GM12878 (cell line): ENCODE results near the gene SLC29A2. TPM values are rescaled to one million over a fixed set of nuclear protein-coding genes. Genes with fewer than 3 reads are reported as not detected.

ENCODE experiments used
- ATAC-seq: fragments of 200-7000 bp; cut with Tn5 transposase; 3 replicates; pipeline ENCODE4 v1.9.1; 2020; ENCODE audit warnings: mild to moderate bottlenecking, moderate library complexity
- BruUV-seq: library from RNA; stranded (reverse); fragments of 400-500 nt; replicated peaks from 2 replicates; lab custom pipeline; 2021; lab: Mats Ljungman, UMichigan
- CTCF ChIA-PET: fragments of 300-600 bp; sonication (Branson Sonifier 250); formaldehyde crosslinking; extraction: SDS; loops from one replicate; lab custom pipeline; 2021; ENCODE audit warnings: inconsistent platforms; lab: Yijun Ruan, JAX
- POLR2A ChIA-PET: fragments of 350-600 bp; formaldehyde crosslinking; extraction: SDS; loops from one replicate; lab custom pipeline; 2021; ENCODE audit warnings: inconsistent platforms; lab: Charles Lee
- RAD21 ChIA-PET: fragments of 300-600 bp; sonication (Branson Sonifier 250); formaldehyde crosslinking; loops from one replicate; lab custom pipeline; 2023; ENCODE audit warnings: antibody characterized with exemption; ENCODE audit not compliant: unreplicated experiment; lab: Charles Lee
- SMC1A ChIA-PET: fragments of 300-600 bp; sonication (Branson Sonifier 250); formaldehyde crosslinking; loops from one replicate; lab custom pipeline; 2023; ENCODE audit not compliant: unreplicated experiment, uncharacterized antibody; lab: Charles Lee
- DNase-seq: peaks from one replicate; pipeline ENCODE4 v3.0.0-alpha.2; 2011; ENCODE audit warnings: low read depth, low spot score
- FAIRE-seq: peaks from 3 replicates; lab custom pipeline; 2011; peaks lifted over from hg19 to GRCh38; lab: Jason Lieb, UNC
- H2AFZ ChIP-seq: 2 replicates; pipeline ENCODE4 v1.6.0; 2011; ENCODE audit warnings: low read depth, low read length, control low read depth; ENCODE audit not compliant: control insufficient read depth
- H3K27ac ChIP-seq: 2 replicates; pipeline ENCODE4 v1.5.1; 2011; ENCODE audit warnings: control low read depth; ENCODE audit not compliant: control insufficient read depth, insufficient read depth
- H3K27me3 ChIP-seq, 2 experiments: replicated peaks in 1 of 2; 2 replicates each; pipeline versions ENCODE4 v1.6.0 to v1.6.1; 2011; ENCODE audit warnings: low read length in 1 of 2; ENCODE audit not compliant: control insufficient read depth in 2 of 2, insufficient read depth in 2 of 2
- H3K36me3 ChIP-seq, 2 experiments: 2 replicates each; pipeline ENCODE4 v1.5.1; 2011; ENCODE audit warnings: low read length in 1 of 2; ENCODE audit not compliant: control insufficient read depth in 2 of 2, insufficient read depth in 2 of 2
- H3K4me1 ChIP-seq: 2 replicates; pipeline ENCODE4 v1.6.1; 2011; ENCODE audit warnings: mild to moderate bottlenecking, low read length, moderate library complexity, mixed read lengths; ENCODE audit not compliant: control insufficient read depth, insufficient read depth
- H3K4me2 ChIP-seq: 2 replicates; pipeline ENCODE4 v1.6.0; 2011; ENCODE audit warnings: control low read depth; ENCODE audit not compliant: control insufficient read depth, insufficient read depth
- H3K4me3 ChIP-seq: fragments of 200-600 bp; sonication (generic); 2 replicates; pipeline ENCODE4 v1.5.1; 2016
- H3K79me2 ChIP-seq: 2 replicates; pipeline ENCODE4 v1.6.0; 2011; ENCODE audit warnings: low read length; ENCODE audit not compliant: control insufficient read depth, insufficient read depth
- H3K9ac ChIP-seq: 2 replicates; pipeline ENCODE4 v1.8.0; 2011; ENCODE audit warnings: low read length, control low read depth, mixed read lengths; ENCODE audit not compliant: control insufficient read depth, insufficient read depth
- H3K9me3 ChIP-seq: replicated peaks from 3 replicates; pipeline ENCODE4 v1.5.1; 2011; ENCODE audit warnings: mild to moderate bottlenecking, low read length; ENCODE audit not compliant: control insufficient read depth, insufficient read depth
- H4K20me1 ChIP-seq: 2 replicates; pipeline ENCODE4 v1.6.0; 2011; ENCODE audit not compliant: control insufficient read depth, insufficient read depth
- BCL3 ChIP-seq: IDR thresholded peaks from 2 replicates; pipeline ENCODE4 v1.6.1; 2011; ENCODE audit warnings: borderline replicate concordance, low read depth, mild to moderate bottlenecking, moderate library complexity, low read length; ENCODE audit not compliant: insufficient read depth, poor library complexity, severe bottlenecking
- BRCA1 ChIP-seq: IDR thresholded peaks from 2 replicates; pipeline ENCODE4 v1.6.1; 2011; ENCODE audit warnings: low read depth, low read length, improper control_type of control experiment
- CHD1 ChIP-seq: IDR thresholded peaks from 2 replicates; pipeline ENCODE4 v1.6.1; 2012; ENCODE audit warnings: low read depth, low read length, improper control_type of control experiment
- CHD2 ChIP-seq: IDR thresholded peaks from 2 replicates; pipeline ENCODE4 v1.6.1; 2011; ENCODE audit warnings: low read depth, low read length, improper control_type of control experiment, borderline replicate concordance
- NFXL1 ChIP-seq: fragments of 450-650 bp; IDR thresholded peaks from 2 replicates; pipeline ENCODE4 v1.6.1; 2017; ENCODE audit warnings: antibody characterized with exemption, mild to moderate bottlenecking, borderline replicate concordance
- PAX5 ChIP-seq: IDR thresholded peaks from 2 replicates; pipeline ENCODE4 v1.6.1; 2011; ENCODE audit warnings: low read depth, low read length, borderline replicate concordance
- PAX8 ChIP-seq: fragments of 450-650 bp; IDR thresholded peaks from 2 replicates; pipeline ENCODE4 v1.6.1; 2017; ENCODE audit warnings: mild to moderate bottlenecking, moderate library complexity
- PML ChIP-seq: IDR thresholded peaks from 2 replicates; pipeline ENCODE4 v1.6.1; 2012; ENCODE audit warnings: low read length, inconsistent platforms
- POLR2AphosphoS2 ChIP-seq: IDR thresholded peaks from 2 replicates; pipeline ENCODE4 v1.6.1; 2011; ENCODE audit warnings: low read depth, mild to moderate bottlenecking, low read length, improper control_type of control experiment, moderate library complexity
- SREBF2 ChIP-seq: IDR thresholded peaks from 2 replicates; pipeline ENCODE4 v1.6.1; 2012; ENCODE audit warnings: mild to moderate bottlenecking, low read length
- ZNF217 ChIP-seq: fragments of 450-650 bp; IDR thresholded peaks from 2 replicates; pipeline ENCODE4 v1.6.1; 2017; ENCODE audit warnings: antibody characterized with exemption, mild to moderate bottlenecking
- ZSCAN29 ChIP-seq: fragments of 450-650 bp; IDR thresholded peaks from 2 replicates; pipeline ENCODE4 v1.6.1; 2017; ENCODE audit warnings: mild to moderate bottlenecking, moderate library complexity
- WGBS: methylation state at CpG from one replicate; pipeline ENCODE4 v1.1.6; 2016; ENCODE audit warnings: low lambda C conversion rate; ENCODE audit not compliant: insufficient replicate concordance, insufficient coverage; ENCODE audit errors: missing lambda C conversion rate; 5-methylcytosine and 5-hydroxymethylcytosine counted together
- in situ Hi-C: fragments of 300-500 bp; cut with MboI; formaldehyde crosslinking; loops from 9 replicates; pipeline ENCODE4 v1.14.3; 2018; ENCODE audit warnings: mixed read lengths
- intact Hi-C: fragments of 100-400 bp; cut with micrococcal nuclease; formaldehyde crosslinking; loops from one replicate; pipeline ENCODE4 v1.14.2; 2022; ENCODE audit not compliant: unreplicated experiment
- polyA plus RNA-seq, 11 experiments: library from polyadenylated mRNA; depleted of rRNA in 4 of 11; unstranded in 6 of 11; stranded (reverse) in 5 of 11; fragments of >200 nt; fragmentation: Nextera tagmentation in 4 of 11; fragmentation: Illumina TruSeq in 1 of 11; extraction: Ambion mirVana in 4 of 11; extraction: Trizol in 1 of 11; gene quantifications; 1 replicate in 1 of 11; 2 replicates in 10 of 11; pipeline versions ENCODE4 v1.2.1 to v1.2.3, GENCODE V29; 2011 to 2016; ENCODE audit warnings: inconsistent platforms in 2 of 11, missing spikeins in 2 of 11, low read depth in 1 of 11
- total RNA-seq, 4 experiments: library from RNA; depleted of rRNA in 3 of 4; stranded (reverse); fragments of >200 nt in 3 of 4; fragmentation: Illumina TruSeq in 1 of 4; extraction: Trizol in 1 of 4; gene quantifications; 2 replicates each; pipeline versions ENCODE4 v1.2.1 to v1.2.3, GENCODE V29; 2013 to 2021
- TF ChIP-seq, protein P1 (sequence below): IDR thresholded peaks from 2 replicates; pipeline ENCODE4 v1.6.1; 2012; ENCODE audit warnings: low read depth, low read length, improper control_type of control experiment
- TF ChIP-seq, protein P2 (sequence below): IDR thresholded peaks from 2 replicates; pipeline ENCODE4 v1.6.1; 2012; ENCODE audit warnings: low read depth, low read length, improper control_type of control experiment
- TF ChIP-seq, protein P3 (sequence below): fragments of 450-650 bp; IDR thresholded peaks from 2 replicates; pipeline ENCODE4 v1.6.1; 2018; ENCODE audit warnings: borderline replicate concordance, mild to moderate bottlenecking; ENCODE audit not compliant: partially characterized antibody
- TF ChIP-seq, protein P4 (sequence below): fragments of 450-650 bp; IDR thresholded peaks from 2 replicates; pipeline ENCODE4 v1.6.1; 2016; ENCODE audit warnings: mild to moderate bottlenecking

Gene SLC29A2
- total and polyA plus RNA-seq, 10 of the 15 experiments (the other 5 are each of a cell fraction or from before 2014, with no cell fraction given): 0.27 to 7.5 (median 2.2) TPM

- Histone ChIP-seq H3K4me1 (peaks cover 27% of the 10 kb centered on the region), H3K36me3 (peaks cover 0 to 6% of the 10 kb centered on the region in 2 experiments; a peak in 2 of 4 replicates), H3K79me2 (no peaks in the 10 kb centered on the region), H3K4me2 (no peak overlapping the region), H3K4me3 (no peak overlapping the region), H3K27ac (no peak overlapping the region), H3K27me3 (no peaks in the 10 kb centered on the region), H4K20me1 (no peaks in the 10 kb centered on the region), H2AFZ (no peak overlapping the region), H3K9ac (no peak overlapping the region), H3K9me3 (no peaks in the 10 kb centered on the region)
- RAD21 ChIA-PET: interaction anchor here (3.6 kb wide), 1 partner anchor 21 kb away, joined by 49 read pairs; no protein-coding TSS in a partner anchor
- TF ChIP-seq ZSCAN29 (no peak), PAX8 (no peak), BCL3 (no peak), NFXL1 (no peak), PAX5 (no peak), ZNF217 (no peak), CHD1 (no peak), POLR2AphosphoS2 (no peak), BRCA1 (no peak), PML (no peak), CHD2 (no peak), SREBF2 (no peak)
- TF ChIP-seq, protein P1, sequence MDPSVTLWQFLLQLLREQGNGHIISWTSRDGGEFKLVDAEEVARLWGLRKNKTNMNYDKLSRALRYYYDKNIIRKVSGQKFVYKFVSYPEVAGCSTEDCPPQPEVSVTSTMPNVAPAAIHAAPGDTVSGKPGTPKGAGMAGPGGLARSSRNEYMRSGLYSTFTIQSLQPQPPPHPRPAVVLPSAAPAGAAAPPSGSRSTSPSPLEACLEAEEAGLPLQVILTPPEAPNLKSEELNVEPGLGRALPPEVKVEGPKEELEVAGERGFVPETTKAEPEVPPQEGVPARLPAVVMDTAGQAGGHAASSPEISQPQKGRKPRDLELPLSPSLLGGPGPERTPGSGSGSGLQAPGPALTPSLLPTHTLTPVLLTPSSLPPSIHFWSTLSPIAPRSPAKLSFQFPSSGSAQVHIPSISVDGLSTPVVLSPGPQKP: no peak
- TF ChIP-seq, protein P2, sequence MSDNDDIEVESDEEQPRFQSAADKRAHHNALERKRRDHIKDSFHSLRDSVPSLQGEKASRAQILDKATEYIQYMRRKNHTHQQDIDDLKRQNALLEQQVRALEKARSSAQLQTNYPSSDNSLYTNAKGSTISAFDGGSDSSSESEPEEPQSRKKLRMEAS: no peak
- TF ChIP-seq, protein P3, sequence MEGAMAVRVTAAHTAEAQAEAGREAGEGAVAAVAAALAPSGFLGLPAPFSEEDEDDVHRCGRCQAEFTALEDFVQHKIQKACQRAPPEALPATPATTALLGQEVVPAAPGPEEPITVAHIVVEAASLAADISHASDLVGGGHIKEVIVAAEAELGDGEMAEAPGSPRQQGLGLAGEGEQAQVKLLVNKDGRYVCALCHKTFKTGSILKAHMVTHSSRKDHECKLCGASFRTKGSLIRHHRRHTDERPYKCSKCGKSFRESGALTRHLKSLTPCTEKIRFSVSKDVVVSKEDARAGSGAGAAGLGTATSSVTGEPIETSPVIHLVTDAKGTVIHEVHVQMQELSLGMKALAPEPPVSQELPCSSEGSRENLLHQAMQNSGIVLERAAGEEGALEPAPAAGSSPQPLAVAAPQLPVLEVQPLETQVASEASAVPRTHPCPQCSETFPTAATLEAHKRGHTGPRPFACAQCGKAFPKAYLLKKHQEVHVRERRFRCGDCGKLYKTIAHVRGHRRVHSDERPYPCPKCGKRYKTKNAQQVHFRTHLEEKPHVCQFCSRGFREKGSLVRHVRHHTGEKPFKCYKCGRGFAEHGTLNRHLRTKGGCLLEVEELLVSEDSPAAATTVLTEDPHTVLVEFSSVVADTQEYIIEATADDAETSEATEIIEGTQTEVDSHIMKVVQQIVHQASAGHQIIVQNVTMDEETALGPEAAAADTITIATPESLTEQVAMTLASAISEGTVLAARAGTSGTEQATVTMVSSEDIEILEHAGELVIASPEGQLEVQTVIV: no peak
- TF ChIP-seq, protein P4, sequence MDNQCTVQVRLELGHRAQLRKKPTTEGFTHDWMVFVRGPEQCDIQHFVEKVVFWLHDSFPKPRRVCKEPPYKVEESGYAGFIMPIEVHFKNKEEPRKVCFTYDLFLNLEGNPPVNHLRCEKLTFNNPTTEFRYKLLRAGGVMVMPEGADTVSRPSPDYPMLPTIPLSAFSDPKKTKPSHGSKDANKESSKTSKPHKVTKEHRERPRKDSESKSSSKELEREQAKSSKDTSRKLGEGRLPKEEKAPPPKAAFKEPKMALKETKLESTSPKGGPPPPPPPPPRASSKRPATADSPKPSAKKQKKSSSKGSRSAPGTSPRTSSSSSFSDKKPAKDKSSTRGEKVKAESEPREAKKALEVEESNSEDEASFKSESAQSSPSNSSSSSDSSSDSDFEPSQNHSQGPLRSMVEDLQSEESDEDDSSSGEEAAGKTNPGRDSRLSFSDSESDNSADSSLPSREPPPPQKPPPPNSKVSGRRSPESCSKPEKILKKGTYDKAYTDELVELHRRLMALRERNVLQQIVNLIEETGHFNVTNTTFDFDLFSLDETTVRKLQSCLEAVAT: no peak
- in situ Hi-C loops: no loop called here
- 56% methylated on average over 19 of the region's 19 CpGs for WGBS
- BruUV-seq: no TSS peak
- DNase-seq: no peak
- SMC1A ChIA-PET: no interaction called here
- POLR2A ChIA-PET: interaction anchor here (0.8 kb wide), 1 partner anchor 44 kb away, joined by 3 read pairs; the partner anchor contains the start of gene YIF1A
- intact Hi-C loops: no loop called here
- ATAC-seq: no peak
- FAIRE-seq: no peak
- CTCF ChIA-PET: interaction anchor here (2.8 to 5.7 kb wide), 2 partner anchors 22 to 53 kb away, joined by 6 to 96 read pairs; no protein-coding TSS in a partner anchor
Observed at GRCh38 chr11:66333220-66333877, 38.2 kb downstream of the SLC29A2 start.
